Panc1 (cell line): ENCODE data around the gene SALL3.

Source experiments
- CTCF ChIP-seq: fragments of 450-650 bp; IDR thresholded peaks from 2 replicates; pipeline ENCODE4 v1.5.1; 2017; ENCODE audit warnings: mild to moderate bottlenecking
- POLR2AphosphoS5 ChIP-seq: IDR thresholded peaks from 2 replicates; pipeline ENCODE4 v1.6.1; 2012; ENCODE audit warnings: mild to moderate bottlenecking, low read depth, low read length, moderate library complexity

GRCh38 chr18:78935406-78935805 lies 44.2 kb upstream of the SALL3 start:
- TF ChIP-seq POLR2AphosphoS5, result no peak
- no peak for TF ChIP-seq CTCF
